ENCODE results near the gene IDH3G.
A peak's percentile ranks its signal among the peaks of the same experiment; 100 is the strongest.
"Not testable (repeated sequence)": the region's sequence is repeated elsewhere in the genome, so short reads cannot be mapped to it uniquely, and the experiment has no call there.

IDH3G gene

DNA sequence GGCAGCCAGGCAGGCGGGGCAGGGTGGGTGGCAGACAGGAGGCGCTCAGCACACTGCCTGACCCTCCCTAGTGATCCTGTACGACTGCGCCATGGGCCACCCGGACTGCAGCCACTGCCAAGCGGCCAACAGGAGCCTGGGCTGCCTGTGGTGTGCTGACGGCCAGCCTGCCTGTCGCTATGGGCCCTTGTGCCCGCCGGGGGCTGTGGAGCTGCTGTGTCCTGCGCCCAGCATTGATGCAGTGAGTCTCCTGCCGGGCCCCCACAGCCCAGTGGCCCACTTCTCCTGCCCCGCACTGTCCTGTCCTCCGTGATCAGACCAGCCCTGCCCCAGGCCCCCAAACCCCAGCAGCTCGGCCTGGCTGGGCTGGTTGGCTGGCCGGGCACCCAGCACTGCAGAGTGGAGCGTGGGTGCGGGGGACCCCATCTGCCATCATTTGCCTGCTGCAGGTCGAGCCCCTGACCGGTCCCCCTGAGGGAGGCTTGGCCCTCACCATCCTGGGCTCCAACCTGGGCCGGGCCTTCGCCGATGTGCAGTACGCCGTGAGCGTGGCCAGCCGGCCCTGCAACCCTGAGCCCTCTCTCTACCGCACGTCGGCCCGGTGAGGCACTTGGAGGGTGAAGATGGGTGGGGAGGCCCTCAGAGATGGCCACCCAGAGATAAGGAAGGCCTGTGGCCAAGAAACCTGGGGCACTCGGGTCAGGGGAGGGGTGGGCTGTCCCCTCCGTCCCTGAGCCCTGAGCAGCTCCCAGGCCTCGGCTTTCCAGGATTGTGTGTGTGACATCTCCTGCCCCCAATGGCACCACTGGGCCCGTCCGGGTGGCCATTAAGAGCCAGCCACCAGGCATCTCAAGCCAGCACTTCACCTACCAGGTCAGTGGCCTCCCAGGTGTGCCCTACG is 22.5 kb downstream of the IDH3G start:
- DNase-seq: no peak

- no peak for DNase-seq
Measured at GRCh38 chrX:153770601-153771414, 23.4 kb downstream of the IDH3G start.

GRCh38 chrX:153769865-153770600 is 24.1 kb downstream of the IDH3G start:
- no peak for DNase-seq

DNA sequence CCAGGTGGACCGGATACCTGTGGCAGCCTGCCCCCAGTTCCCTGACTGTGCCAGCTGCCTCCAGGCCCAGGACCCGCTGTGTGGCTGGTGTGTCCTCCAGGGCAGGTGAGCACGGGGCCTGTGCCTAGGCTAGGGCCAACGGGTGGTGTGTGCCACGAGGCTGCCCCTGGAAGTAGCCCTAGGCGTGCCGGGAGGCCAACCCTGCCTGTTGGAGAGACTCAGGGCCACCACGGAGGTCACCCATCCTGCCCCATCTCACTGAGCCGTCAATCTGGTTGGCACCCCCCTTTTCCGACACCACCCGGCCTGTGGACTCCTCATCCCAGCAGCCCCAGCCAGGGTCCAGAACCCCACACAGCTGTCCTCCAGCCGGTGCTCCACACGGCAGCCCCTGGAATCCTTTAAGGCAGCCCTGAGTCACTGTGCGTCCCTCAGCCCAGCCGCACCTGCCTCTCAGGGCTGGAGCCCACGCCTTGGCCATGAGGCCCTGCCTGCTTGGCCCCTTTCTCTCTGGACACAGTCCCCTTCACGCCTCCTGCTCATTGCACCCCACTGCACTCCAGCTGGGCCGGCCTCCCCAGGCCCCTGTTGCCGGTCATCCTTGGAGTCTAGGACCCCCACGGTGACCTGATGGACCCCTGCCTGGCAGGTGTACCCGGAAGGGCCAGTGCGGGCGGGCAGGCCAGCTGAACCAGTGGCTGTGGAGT is 24.9 kb downstream of the IDH3G start:
- DNase-seq: no peak

GRCh38 chrX:153768311-153769157 is 25.6 kb downstream of the IDH3G start:
- no peak for DNase-seq

- no peak for DNase-seq
Measured at GRCh38 chrX:153767674-153768055, 26.5 kb downstream of the IDH3G start.

- DNase-seq: no peak
Measured at GRCh38 chrX:153766871-153767673, 27.1 kb downstream of the IDH3G start.

DNA sequence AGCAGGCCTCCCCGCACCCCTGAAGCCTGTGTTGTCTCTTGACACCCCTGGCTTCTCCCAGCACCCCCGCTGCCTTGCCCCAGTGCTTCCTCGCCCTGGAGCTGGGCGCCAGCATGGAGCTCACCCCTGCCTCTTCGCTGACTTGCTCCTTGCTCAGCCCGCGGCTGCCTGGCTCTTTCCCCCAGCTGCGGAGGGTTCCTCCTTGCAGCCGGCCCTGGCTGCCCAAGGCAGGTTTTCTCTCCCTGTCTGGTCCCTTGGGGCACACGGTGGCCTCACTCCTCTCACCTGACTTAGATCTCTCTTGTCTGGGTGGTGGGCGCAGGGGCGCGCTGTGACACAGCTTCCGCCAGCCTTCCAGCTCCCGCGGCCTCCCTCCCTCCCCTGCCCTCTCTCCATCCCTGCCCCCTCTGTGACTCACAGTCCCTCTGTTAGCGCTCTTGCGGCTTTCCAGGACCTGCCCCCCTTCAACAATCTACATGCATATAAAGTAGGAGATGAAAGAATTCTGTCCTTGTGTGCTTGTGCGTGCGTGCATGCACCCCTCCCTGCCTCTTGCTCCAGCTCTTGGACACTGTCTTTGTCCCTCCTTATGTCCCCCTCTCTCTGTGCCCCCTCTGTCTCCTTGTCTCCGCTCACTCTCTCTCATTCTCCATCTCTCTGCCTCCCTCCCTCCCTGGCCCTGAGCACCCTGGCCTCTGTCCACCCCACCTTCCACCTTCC is 27.9 kb downstream of the IDH3G start:
- peak; percentile 20 for DNase-seq

GRCh38 chrX:153765138-153766079 is 28.8 kb downstream of the IDH3G start:
- no peak for DNase-seq

DNA sequence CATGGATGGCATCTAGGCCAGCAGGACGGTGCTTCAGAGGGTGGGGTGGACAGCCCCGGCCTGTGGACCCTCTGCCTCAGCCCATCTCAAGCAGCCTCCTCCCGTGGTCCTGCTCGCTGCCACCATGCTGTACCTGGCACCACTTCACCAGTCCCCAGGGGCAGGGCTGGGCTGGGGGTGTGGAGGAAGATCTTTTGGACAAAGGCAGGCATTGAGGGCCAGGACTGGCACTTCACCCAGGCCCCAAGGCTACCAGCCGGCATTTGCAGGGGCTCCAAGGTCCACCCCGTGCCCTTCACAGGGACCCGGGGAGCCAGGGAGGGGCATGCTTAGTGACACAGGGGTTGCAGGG is 29.4 kb downstream of the IDH3G start:
- DNase-seq: no peak

DNA sequence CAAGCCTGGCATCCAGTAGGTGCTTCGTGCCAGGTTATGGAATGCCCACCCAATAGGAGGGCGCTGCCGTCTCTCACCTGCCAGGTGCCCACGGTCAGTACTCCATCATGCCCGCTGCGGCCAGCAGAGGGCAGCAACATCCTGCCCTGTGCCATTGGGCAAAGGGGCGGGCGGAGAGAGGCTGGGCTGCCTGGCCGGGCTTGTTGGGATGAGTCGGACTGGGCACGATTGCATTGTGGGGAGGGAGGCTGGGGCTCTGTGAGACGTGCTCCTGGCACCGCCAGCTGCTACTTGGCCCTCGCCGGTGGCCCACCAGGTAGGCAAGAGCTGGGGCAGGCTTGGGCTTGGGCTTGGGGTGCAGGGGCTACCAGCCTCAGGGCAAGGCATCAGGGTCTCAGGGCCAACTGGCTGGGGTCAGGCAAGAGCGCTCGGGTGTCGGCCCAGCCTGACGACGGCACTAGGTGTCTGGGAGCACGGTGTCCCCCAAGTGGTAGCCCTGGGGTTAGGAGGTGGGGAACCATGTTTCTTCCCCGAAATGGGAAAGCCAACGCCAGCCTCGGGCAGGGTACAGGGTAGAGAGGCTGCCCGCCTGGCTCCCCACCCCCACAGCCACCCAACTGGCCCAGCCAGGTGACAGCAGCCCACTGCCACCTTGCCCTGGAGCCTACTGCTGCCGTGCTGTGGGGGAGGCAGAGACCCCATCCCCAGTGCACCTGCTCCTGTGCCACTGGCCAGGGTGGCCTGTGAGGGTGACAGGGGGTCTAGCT is 30.0 kb downstream of the IDH3G start, which contains the start of gene PLXNB3:
Gene PLXNB3, plus strand, starts transcription at position 261 of the 767 bp plus-strand sequence. CDS start 1,287 bp downstream, outside the sequence.
- peak; percentile 71 for DNase-seq

DNA sequence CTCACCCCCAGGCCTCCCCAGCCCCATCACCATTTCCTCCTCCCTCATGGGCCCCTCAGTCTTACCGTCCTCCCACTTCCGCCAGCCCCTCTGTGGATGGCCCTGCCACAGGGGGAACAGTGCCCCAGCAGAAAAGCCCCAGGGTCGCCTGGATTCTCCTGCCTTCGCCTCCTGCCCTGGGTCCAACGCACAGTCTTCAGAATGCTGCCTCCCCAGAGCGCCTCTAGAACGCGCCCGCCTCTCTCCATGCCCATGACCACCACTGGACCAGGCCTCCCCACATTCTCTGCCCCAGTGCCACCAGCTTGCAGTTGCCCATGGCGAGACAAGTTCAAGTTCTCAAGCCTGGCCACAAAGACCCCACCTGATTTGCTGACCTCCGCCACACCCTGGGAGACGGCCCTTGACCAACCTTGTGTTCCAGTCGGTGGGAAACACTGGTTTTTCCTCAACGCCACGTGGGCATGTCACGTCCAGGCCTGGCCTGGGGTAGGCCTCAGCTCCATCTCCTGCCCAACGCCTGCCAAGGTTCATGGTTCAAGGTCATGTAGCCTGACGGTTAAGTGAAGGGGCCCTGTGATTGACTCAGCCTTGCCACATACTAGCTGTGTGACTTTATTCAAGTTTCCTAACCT is 30.8 kb downstream of the IDH3G start:
- DNase-seq: no peak

GRCh38 chrX:153762626-153763173 is 31.5 kb downstream of the IDH3G start:
- no peak for DNase-seq

DNA sequence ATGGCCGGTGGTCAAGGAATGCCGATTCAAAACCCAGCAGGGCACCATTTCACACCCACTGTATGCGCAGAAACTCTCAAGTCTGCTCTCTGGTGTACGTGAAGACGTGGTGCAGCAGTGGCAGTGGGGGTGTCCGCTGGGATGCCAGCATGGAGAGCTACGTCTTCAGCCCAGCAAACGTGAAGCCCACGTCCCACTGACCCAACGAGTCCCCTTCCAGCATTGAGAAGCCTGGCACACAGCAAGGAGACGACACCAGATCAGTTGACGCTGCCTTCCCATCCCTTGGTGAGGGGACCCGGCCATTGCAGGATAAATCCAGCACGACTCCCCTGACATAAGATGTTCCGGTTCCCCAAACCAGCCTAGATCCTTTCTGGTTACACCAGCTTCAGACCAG is 32.3 kb downstream of the IDH3G start:
- DNase-seq: no peak

DNA sequence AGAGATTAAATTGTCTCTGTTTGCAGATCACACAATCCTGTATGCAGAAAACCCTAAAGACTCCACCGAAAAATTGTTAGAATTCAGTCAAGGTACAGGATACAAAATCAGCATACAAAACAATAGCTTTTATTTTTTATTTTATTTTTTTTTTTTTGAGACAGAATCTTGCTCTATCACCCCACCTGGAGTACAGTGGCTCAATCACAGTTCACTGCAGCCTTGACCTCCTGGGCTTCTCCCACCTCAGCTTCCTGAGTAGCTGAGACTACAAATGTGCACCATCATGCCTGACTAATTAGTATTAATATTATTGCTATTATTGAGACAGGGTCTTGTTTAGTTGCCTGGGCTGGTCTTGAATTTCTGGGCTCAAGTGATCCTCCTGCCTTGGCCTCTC is 39.0 kb downstream of the IDH3G start:
- DNase-seq: no peak

- peak; percentile 75 for DNase-seq
Measured at GRCh38 chrX:153750127-153750774, 43.9 kb downstream of the IDH3G start.

GRCh38 chrX:153749017-153749416 is 45.2 kb downstream of the IDH3G start:
- not testable (repeated sequence) for DNase-seq

Data from NCI-H2171 treated with DMSO at 0.1 percent for 48 hours (cell line).